HEK293 (cell line): ENCODE measurements around the gene HID1.
A peak's percentile ranks its signal among the peaks of the same experiment; 100 is the strongest.

Experiments used
- CTCF ChIA-PET: fragments of 350-600 bp; formaldehyde crosslinking; extraction: SDS; loops from one replicate; lab custom pipeline; 2021; ENCODE audit warnings: antibody characterized with exemption; lab: Yijun Ruan, JAX
- POLR2A ChIA-PET: fragments of 300-600 bp; formaldehyde crosslinking; extraction: SDS; loops from one replicate; lab custom pipeline; 2020; ENCODE audit warnings: antibody characterized with exemption, inconsistent platforms; lab: Yijun Ruan, JAX
- H3K27ac ChIP-seq: fragments of 200-500 bp; sonication (Bioruptor generic); 2 replicates; pipeline ENCODE4 v1.5.1; 2014; ENCODE audit warnings: low read depth, low read length, control low read depth, inconsistent platforms; ENCODE audit errors: extremely low read depth
- H3K36me3 ChIP-seq, 2 experiments: fragments of 200-500 bp in 1 of 2; sonication (Bioruptor generic) in 1 of 2; 1 replicate in 1 of 2; 2 replicates in 1 of 2; pipeline ENCODE4 v1.5.1; 2014 to 2017; ENCODE audit warnings: inconsistent platforms in 2 of 2, low read length in 2 of 2; ENCODE audit not compliant: control insufficient read depth in 2 of 2, insufficient read depth in 1 of 2
- H3K4me1 ChIP-seq: fragments of 200-500 bp; sonication (Bioruptor generic); 2 replicates; pipeline ENCODE4 v1.5.1; 2014; ENCODE audit warnings: mild to moderate bottlenecking, low read length, inconsistent platforms; ENCODE audit not compliant: control insufficient read depth, insufficient read depth
- H3K4me3 ChIP-seq: 2 replicates; pipeline ENCODE4 v1.5.1; 2011; ENCODE audit warnings: low read depth, mild to moderate bottlenecking, control low read depth, low read length, moderate library complexity
- H3K9me3 ChIP-seq: fragments of 200-500 bp; sonication (Bioruptor generic); 2 replicates; pipeline ENCODE4 v1.5.1; 2014; ENCODE audit warnings: low read depth, low read length, inconsistent platforms; ENCODE audit not compliant: control insufficient read depth, insufficient read depth
- EGR2 ChIP-seq: fragments of 450-650 bp; formaldehyde crosslinking; IDR thresholded peaks from 2 replicates; pipeline ENCODE4 v1.5.1; 2016; ENCODE audit warnings: low read depth, missing biosample characterization, missing genetic modification characterization
- GFI1B ChIP-seq: fragments of 450-650 bp; formaldehyde crosslinking; IDR thresholded peaks from 2 replicates; pipeline ENCODE4 v1.5.1; 2016; ENCODE audit warnings: missing biosample characterization, missing genetic modification characterization
- GLIS2 ChIP-seq: fragments of 450-650 bp; formaldehyde crosslinking; IDR thresholded peaks from 2 replicates; pipeline ENCODE4 v1.5.1; 2016; ENCODE audit warnings: missing biosample characterization, missing genetic modification characterization
- SETDB1 ChIP-seq: IDR thresholded peaks from one replicate; pipeline ENCODE4 v1.6.1; 2017; ENCODE audit warnings: mild to moderate bottlenecking, low read length, moderate library complexity, mixed read lengths; ENCODE audit not compliant: insufficient read length
- SP2 ChIP-seq: fragments of 450-650 bp; formaldehyde crosslinking; IDR thresholded peaks from 2 replicates; pipeline ENCODE4 v1.5.1; 2016; ENCODE audit warnings: missing biosample characterization, missing genetic modification characterization
- TSHZ1 ChIP-seq: fragments of 450-650 bp; formaldehyde crosslinking; IDR thresholded peaks from 2 replicates; pipeline ENCODE4 v1.5.1; 2016; ENCODE audit warnings: missing biosample characterization, missing genetic modification characterization, borderline replicate concordance
- ZBTB26 ChIP-seq: fragments of 450-650 bp; formaldehyde crosslinking; optimal IDR thresholded peaks from 2 replicates; pipeline ENCODE3; 2016; ENCODE audit warnings: missing biosample characterization, mild to moderate bottlenecking, missing genetic modification characterization
- ZBTB7A ChIP-seq: fragments of 450-650 bp; formaldehyde crosslinking; IDR thresholded peaks from 2 replicates; pipeline ENCODE4 v1.5.1; 2016; ENCODE audit warnings: low read depth, missing biosample characterization, missing genetic modification characterization
- ZBTB8A ChIP-seq: fragments of 450-650 bp; formaldehyde crosslinking; IDR thresholded peaks from 2 replicates; pipeline ENCODE4 v1.5.1; 2016; ENCODE audit warnings: missing biosample characterization, missing genetic modification characterization
- ZFHX2 ChIP-seq: fragments of 450-650 bp; formaldehyde crosslinking; conservative IDR thresholded peaks from 2 replicates; pipeline ENCODE4 v1.5.1; 2016; ENCODE audit warnings: missing biosample characterization, missing genetic modification characterization
- ZFP3 ChIP-seq: fragments of 450-650 bp; formaldehyde crosslinking; IDR thresholded peaks from 2 replicates; pipeline ENCODE4 v1.5.1; 2016; ENCODE audit warnings: low read depth, missing biosample characterization, missing genetic modification characterization
- ZIC2 ChIP-seq: fragments of 450-650 bp; formaldehyde crosslinking; IDR thresholded peaks from 2 replicates; pipeline ENCODE4 v1.5.1; 2016; ENCODE audit warnings: missing biosample characterization, missing genetic modification characterization
- ZNF174 ChIP-seq: fragments of 450-650 bp; formaldehyde crosslinking; IDR thresholded peaks from 2 replicates; pipeline ENCODE4 v1.5.0; 2017; ENCODE audit warnings: missing biosample characterization, mild to moderate bottlenecking, missing genetic modification characterization
- ZNF184 ChIP-seq: fragments of 450-650 bp; IDR thresholded peaks from 2 replicates; pipeline ENCODE4 v1.5.1; 2018; ENCODE audit warnings: missing biosample characterization, mild to moderate bottlenecking, missing genetic modification characterization
- ZNF449 ChIP-seq: fragments of 450-650 bp; formaldehyde crosslinking; IDR thresholded peaks from 2 replicates; pipeline ENCODE4 v1.5.1; 2017; ENCODE audit warnings: missing biosample characterization, mild to moderate bottlenecking, missing genetic modification characterization, moderate library complexity
- ZNF48 ChIP-seq: fragments of 450-650 bp; formaldehyde crosslinking; IDR thresholded peaks from 2 replicates; pipeline ENCODE4 v1.5.1; 2016; ENCODE audit warnings: missing biosample characterization, missing genetic modification characterization
- ZNF501 ChIP-seq: fragments of 450-650 bp; formaldehyde crosslinking; IDR thresholded peaks from 2 replicates; pipeline ENCODE4 v1.5.1; 2016; ENCODE audit warnings: missing biosample characterization, missing genetic modification characterization
- ZNF530 ChIP-seq: fragments of 450-650 bp; formaldehyde crosslinking; IDR thresholded peaks from 2 replicates; pipeline ENCODE4 v1.5.1; 2016; ENCODE audit warnings: low read depth, missing biosample characterization, missing genetic modification characterization
- ZSCAN5A ChIP-seq: fragments of 450-650 bp; formaldehyde crosslinking; IDR thresholded peaks from 2 replicates; pipeline ENCODE4 v1.5.1; 2016; ENCODE audit warnings: missing biosample characterization, missing genetic modification characterization
- TF ChIP-seq, protein P1 (sequence below): fragments of 450-650 bp; formaldehyde crosslinking; IDR thresholded peaks from 2 replicates; pipeline ENCODE4 v1.5.1; 2016; ENCODE audit warnings: missing biosample characterization, missing genetic modification characterization, low read depth
- TF ChIP-seq, protein P2 (sequence below): fragments of 450-650 bp; formaldehyde crosslinking; IDR thresholded peaks from 2 replicates; pipeline ENCODE4 v1.5.1; 2016; ENCODE audit warnings: missing biosample characterization, missing genetic modification characterization

HID1 gene

GRCh38 chr17:74950207-74950606 is 22.4 kb downstream of the HID1 start (continued):
- TF ChIP-seq ZFHX2 (tag by site-specific recombination) (peak; percentile 84), EGR2 (tag by site-specific recombination) (peak; percentile 63; the same call in 1 of the 2 replicates), TSHZ1 (tag by site-specific recombination) (no peak), ZBTB7A (tag by site-specific recombination) (no peak), ZFP3 (no peak), ZNF530 (tag by site-specific recombination) (no peak), ZNF48 (tag by site-specific recombination) (no peak), ZNF501 (no peak), SETDB1 (no peak), ZBTB8A (tag by site-specific recombination) (no peak), ZBTB26 (tag by site-specific recombination) (no peak), ZNF184 (tag by site-specific recombination) (no peak), GFI1B (tag by site-specific recombination) (no peak), ZSCAN5A (tag by site-specific recombination) (no peak)
- TF ChIP-seq, protein P1, sequence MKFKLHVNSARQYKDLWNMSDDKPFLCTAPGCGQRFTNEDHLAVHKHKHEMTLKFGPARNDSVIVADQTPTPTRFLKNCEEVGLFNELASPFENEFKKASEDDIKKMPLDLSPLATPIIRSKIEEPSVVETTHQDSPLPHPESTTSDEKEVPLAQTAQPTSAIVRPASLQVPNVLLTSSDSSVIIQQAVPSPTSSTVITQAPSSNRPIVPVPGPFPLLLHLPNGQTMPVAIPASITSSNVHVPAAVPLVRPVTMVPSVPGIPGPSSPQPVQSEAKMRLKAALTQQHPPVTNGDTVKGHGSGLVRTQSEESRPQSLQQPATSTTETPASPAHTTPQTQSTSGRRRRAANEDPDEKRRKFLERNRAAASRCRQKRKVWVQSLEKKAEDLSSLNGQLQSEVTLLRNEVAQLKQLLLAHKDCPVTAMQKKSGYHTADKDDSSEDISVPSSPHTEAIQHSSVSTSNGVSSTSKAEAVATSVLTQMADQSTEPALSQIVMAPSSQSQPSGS (tag by site-specific recombination): no peak

- ChIA-PET CTCF (interaction anchor here (0.6 to 10.3 kb wide), 6 partner anchors 10 to 158 kb away, joined by 3 to 100 read pairs (median 6); no protein-coding TSS in a partner anchor), POLR2A (interaction anchor here (1.7 kb wide), 1 partner anchor 77 kb away, joined by 5 read pairs; the partner anchor contains the start of gene FDXR)
- Histone ChIP-seq H3K4me1 (no peaks in the 10 kb centered on the region), H3K9me3 (no peaks in the 10 kb centered on the region), H3K27ac (no peak overlapping the region), H3K4me3 (no peak overlapping the region), H3K36me3 (no peaks in the 10 kb centered on the region)
- TF ChIP-seq ZNF449 (tag by site-specific recombination) (no peak), ZIC2 (tag by site-specific recombination) (peak; percentile 61), SP2 (tag by site-specific recombination) (peak; percentile 31; the same call in 1 of the 2 replicates), GLIS2 (peak; percentile 58), ZNF174 (tag by site-specific recombination) (no peak)
- TF ChIP-seq, protein P2, sequence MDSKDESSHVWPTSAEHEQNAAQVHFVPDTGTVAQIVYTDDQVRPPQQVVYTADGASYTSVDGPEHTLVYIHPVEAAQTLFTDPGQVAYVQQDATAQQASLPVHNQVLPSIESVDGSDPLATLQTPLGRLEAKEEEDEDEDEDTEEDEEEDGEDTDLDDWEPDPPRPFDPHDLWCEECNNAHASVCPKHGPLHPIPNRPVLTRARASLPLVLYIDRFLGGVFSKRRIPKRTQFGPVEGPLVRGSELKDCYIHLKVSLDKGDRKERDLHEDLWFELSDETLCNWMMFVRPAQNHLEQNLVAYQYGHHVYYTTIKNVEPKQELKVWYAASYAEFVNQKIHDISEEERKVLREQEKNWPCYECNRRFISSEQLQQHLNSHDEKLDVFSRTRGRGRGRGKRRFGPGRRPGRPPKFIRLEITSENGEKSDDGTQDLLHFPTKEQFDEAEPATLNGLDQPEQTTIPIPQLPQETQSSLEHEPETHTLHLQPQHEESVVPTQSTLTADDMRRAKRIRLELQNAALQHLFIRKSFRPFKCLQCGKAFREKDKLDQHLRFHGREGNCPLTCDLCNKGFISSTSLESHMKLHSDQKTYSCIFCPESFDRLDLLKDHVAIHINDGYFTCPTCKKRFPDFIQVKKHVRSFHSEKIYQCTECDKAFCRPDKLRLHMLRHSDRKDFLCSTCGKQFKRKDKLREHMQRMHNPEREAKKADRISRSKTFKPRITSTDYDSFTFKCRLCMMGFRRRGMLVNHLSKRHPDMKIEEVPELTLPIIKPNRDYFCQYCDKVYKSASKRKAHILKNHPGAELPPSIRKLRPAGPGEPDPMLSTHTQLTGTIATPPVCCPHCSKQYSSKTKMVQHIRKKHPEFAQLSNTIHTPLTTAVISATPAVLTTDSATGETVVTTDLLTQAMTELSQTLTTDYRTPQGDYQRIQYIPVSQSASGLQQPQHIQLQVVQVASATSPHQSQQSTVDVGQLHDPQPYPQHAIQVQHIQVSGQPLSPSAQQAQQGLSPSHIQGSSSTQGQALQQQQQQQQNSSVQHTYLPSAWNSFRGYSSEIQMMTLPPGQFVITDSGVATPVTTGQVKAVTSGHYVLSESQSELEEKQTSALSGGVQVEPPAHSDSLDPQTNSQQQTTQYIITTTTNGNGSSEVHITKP (tag by site-specific recombination): peak; percentile 70
Observed at GRCh38 chr17:74949455-74950115, 23.0 kb downstream of the HID1 start.
